SH-SY5Y (cell line): ENCODE measurements around the gene FBLN2.

Experiments used
- GATA2 ChIP-seq: IDR thresholded peaks from 2 replicates; pipeline ENCODE4 v1.6.1; 2011; ENCODE audit warnings: mild to moderate bottlenecking, low read depth, low read length
- GATA3 ChIP-seq: IDR thresholded peaks from 2 replicates; pipeline ENCODE4 v1.6.1; 2011; ENCODE audit warnings: low read depth, mild to moderate bottlenecking, low read length, moderate library complexity

DNA sequence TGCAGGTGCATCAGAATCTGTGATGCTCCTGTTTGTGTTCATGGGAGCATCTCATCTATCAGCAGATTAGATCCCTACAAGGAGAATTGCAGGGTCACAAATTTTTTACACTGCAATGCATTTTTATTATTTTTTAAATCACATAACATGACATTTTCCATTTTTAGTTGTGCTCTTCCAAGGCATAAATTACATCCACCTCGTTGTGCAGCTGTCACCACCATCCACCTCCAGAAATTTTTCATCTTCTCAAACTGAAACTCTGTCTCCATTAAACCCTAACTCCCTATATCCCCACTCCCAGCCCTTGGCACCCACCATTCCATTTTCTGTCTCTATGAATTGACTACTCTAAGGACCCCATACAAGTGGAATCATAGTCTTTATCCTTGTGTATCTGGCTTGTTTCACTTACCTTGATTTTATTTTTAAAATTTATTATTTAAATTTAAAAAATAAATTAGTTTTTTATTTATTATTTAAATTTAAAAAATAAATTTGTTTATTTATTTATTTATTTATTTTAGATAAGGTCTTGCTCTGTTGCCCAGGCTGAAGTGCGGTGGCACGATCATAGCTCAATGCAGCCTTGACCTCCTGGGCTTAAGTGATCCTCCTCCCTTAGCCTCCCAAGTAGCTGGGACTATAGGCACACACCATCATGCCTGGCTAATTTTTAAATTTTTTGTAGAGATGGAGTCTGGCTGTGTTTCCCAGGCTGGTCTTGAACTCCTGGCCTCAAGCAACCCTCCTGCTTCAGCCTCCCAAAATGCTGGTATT is 47.7 kb downstream of the FBLN2 start:
- TF ChIP-seq GATA2 (no peak), GATA3 (no peak)
